Mesodermal cell (in vitro differentiated cells): ENCODE results near the gene NPRL2.
A peak's percentile ranks its signal among the peaks of the same experiment; 100 is the strongest.

Experiments used
- H3K27ac ChIP-seq: 2 replicates; pipeline ENCODE4 v1.7.0; 2013; ENCODE audit warnings: mild to moderate bottlenecking, low read depth, low read length, moderate library complexity; ENCODE audit not compliant: severe bottlenecking
- H3K36me3 ChIP-seq: 2 replicates; pipeline ENCODE4 v1.7.1; 2013; ENCODE audit warnings: mild to moderate bottlenecking, low read length, moderate library complexity; ENCODE audit not compliant: control insufficient read depth, insufficient read depth
- H3K4me1 ChIP-seq: one replicate; pipeline ENCODE4 v1.7.1; 2013; ENCODE audit warnings: mild to moderate bottlenecking, low read length; ENCODE audit not compliant: insufficient read depth, control insufficient read depth, poor library complexity, severe bottlenecking
- H3K4me3 ChIP-seq: 2 replicates; pipeline ENCODE4 v1.7.0; 2013; ENCODE audit warnings: low read length, control low read depth, mild to moderate bottlenecking; ENCODE audit not compliant: insufficient read depth, poor library complexity, severe bottlenecking; ENCODE audit errors: extremely low read depth
- H3K9me3 ChIP-seq: 2 replicates; pipeline ENCODE4 v1.7.1; 2013; ENCODE audit warnings: mild to moderate bottlenecking, low read length, moderate library complexity; ENCODE audit not compliant: control insufficient read depth
- WGBS, 2 experiments: methylation state at CpG; one replicate each; pipeline ENCODE4 v1.1.5; 2013; ENCODE audit warnings: missing lambda C conversion rate in 2 of 2; ENCODE audit not compliant: insufficient coverage in 2 of 2; 5-methylcytosine and 5-hydroxymethylcytosine counted together

NPRL2 gene

DNA sequence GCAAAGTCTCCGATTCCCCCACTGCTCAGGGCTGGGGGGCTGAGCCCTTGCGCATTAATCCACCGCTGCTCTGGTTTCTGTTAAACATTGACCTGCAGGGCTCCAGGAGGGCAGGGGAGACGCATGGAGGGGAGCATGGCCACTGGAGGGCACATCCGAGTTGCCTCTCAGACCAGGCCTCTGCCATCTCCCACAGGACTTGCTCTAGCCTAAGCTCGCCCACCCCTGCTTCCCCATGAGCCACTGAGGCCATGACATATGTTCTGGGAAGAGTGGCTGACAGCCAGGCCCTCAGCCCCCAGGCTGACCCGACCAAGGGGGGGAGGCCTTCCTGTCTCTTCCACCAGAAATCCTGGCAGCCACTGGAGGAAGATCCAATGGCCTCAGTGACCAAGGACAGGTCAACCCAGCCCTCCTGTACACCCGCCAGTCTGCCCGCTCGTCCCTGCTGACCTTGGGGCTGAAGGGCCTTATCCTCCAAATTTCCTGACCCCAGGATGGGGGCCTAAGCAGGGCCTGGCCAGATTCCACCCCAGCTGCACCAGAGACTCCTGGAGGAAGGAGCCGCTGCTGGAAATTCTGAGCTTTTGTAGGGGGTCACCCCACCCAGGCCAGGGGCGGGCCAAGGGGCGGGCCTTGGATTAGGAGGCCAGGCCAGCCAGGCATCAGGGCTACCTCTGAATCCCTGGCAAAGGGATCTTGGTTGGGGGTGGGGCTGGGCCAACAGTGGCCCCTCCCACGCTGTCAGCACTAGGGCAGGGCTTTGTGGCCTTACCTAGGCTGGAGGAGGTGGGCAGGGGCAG lies 47.4 kb downstream of the NPRL2 start, which contains the start of gene HYAL1:
TSS of gene HYAL1 (minus strand) at position 562 of the 803 bp plus-strand sequence. CDS start 618 bp downstream, outside the sequence.
- Histone ChIP-seq H3K36me3 (no peaks in the 10 kb centered on the region), H3K4me1 (peaks cover 5% of the 10 kb centered on the region), H3K9me3 (peaks cover 15% of the 10 kb centered on the region), H3K4me3 (no peak within 1 kb of the TSS), H3K27ac (no peak within 1 kb of the TSS)
- 79 to 84% methylated on average over 7 to 12 of the region's 14 CpGs for WGBS, 2 experiments

GRCh38 chr3:50302095-50303012 lies 48.2 kb downstream of the NPRL2 start:
- H3K27ac ChIP-seq = no peak overlapping the region
- 94 to 96% methylated on average over 31 to 32 of the region's 32 CpGs for WGBS, 2 experiments
- no peak overlapping the region for H3K4me3 ChIP-seq
- no peaks in the 10 kb centered on the region for H3K36me3 ChIP-seq
- peaks cover 15% of the 10 kb centered on the region for H3K9me3 ChIP-seq
- peaks cover 5% of the 10 kb centered on the region for H3K4me1 ChIP-seq

DNA sequence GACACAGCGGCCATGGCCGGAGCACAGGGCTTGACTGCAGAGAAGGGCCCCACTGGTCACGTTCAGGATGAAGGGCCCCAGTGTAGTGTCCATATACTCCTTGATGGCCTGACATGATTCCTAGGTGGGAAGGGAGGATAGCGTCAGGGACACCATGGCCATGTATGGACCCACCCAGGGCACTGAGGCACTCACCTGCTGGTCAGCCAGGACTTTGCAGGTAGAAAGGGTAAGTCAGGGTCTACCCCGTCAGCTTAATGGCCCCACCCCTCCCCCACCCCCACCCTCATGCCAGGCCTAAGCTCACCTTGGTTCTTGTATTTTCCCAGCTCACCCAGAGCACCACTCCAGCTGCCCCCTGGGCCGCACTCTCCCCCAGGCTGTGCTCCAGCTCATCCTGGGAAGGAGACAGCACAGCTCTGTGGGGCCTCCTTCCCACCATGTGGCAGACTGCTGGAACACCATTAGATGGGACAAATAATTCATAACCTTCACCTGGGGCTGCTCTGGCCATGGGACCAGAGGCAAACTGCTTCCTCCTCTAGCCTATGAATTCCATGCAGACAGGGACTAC lies 49.8 kb downstream of the NPRL2 start:
- peak overlapping the region; percentile 82 for H3K4me3 ChIP-seq
- WGBS, 2 experiments = 97% methylated on average over 4 to 6 of the region's 6 CpGs
- H3K27ac ChIP-seq = peak overlapping the region; percentile 78

GRCh38 chr3:50299929-50300680 lies 50.5 kb downstream of the NPRL2 start:
- Histone ChIP-seq H3K4me1 (peaks cover 5% of the 10 kb centered on the region), H3K9me3 (peaks cover 3% of the 10 kb centered on the region), H3K4me3 (peak overlapping the region; percentile 82), H3K36me3 (peaks cover 7% of the 10 kb centered on the region), H3K27ac (peak overlapping the region; percentile 78)
- 78% methylated on average over 12 of the region's 12 CpGs for WGBS, 2 experiments

More for the DNA sequence above, 49.8 kb downstream of the NPRL2 start:
- H3K9me3 ChIP-seq = peaks cover 3% of the 10 kb centered on the region
- H3K4me1 ChIP-seq = peaks cover 5% of the 10 kb centered on the region
- H3K36me3 ChIP-seq = peaks cover 7% of the 10 kb centered on the region

DNA sequence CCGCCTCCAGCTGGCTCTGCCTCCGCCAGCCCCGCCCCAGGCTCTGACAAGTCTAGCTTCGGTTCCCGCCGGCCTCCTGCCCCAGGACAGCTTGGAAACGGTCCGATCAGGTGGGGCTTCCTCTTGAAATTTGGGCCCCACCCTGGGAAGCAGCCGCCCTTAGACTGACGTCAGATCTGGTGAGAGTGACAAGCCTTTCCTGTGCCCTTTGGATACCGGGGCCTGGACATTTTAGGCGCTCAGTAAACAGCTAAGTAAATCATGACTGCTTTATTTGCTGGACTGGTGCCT lies 51.0 kb downstream of the NPRL2 start:
- peaks cover 1% of the 10 kb centered on the region for H3K9me3 ChIP-seq
- peak overlapping the region; percentile 82 for H3K4me3 ChIP-seq
- peak overlapping the region; percentile 78 for H3K27ac ChIP-seq
- 5 to 6% methylated on average over 12 of the region's 12 CpGs for WGBS, 2 experiments
- peaks cover 7% of the 10 kb centered on the region for H3K36me3 ChIP-seq
- peaks cover 5% of the 10 kb centered on the region for H3K4me1 ChIP-seq

GRCh38 chr3:50298836-50299637 lies 51.5 kb downstream of the NPRL2 start, which contains the start of the genes HYAL3 and NAA80:
HYAL3 (minus strand) TSS chr3:50299405; CDS start chr3:50295602, 3,803 bp downstream.
NAA80 (minus strand) TSS chr3:50299405; CDS start chr3:50297463, 1,942 bp downstream.
- 0 to 1% methylated on average over 56 of the region's 61 CpGs for WGBS, 2 experiments
- peak within 1 kb of the TSS; percentile 78 for H3K27ac ChIP-seq
- H3K9me3 ChIP-seq = no peaks in the 10 kb centered on the region
- H3K4me1 ChIP-seq = peaks cover 5% of the 10 kb centered on the region
- H3K36me3 ChIP-seq = peaks cover 7% of the 10 kb centered on the region
- H3K4me3 ChIP-seq = peak within 1 kb of the TSS; percentile 82

- Histone ChIP-seq H3K36me3 (peaks cover 7% of the 10 kb centered on the region), H3K4me1 (peaks cover 5% of the 10 kb centered on the region), H3K27ac (no peak overlapping the region), H3K4me3 (peak overlapping the region; percentile 82), H3K9me3 (no peaks in the 10 kb centered on the region)
- 77 to 80% methylated on average over 4 to 9 of the region's 9 CpGs for WGBS, 2 experiments
These were observed 52.5 kb downstream of the NPRL2 start for GRCh38 chr3:50297896-50298725.

DNA sequence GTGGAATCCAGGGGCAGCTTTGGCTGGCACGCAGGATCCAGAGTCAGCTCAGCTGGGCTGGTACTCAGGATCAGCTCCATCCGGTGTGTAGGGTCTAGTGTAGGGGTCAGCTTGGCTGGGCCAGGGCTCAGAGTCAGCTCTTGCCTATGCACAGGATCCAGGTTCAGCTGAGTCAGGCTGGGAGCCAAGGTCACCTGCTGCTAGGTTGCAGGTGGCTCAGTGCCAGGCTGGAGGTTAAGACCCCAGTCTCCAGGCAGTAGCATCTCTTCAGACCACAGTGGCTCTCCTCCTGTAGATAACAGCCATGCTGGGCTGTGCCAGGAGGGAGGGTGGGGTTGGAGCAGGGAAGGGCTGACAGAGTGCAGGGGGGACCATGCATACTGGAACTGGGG lies 53.2 kb downstream of the NPRL2 start:
- H3K36me3 ChIP-seq = peaks cover 7% of the 10 kb centered on the region
- 91 to 100% methylated on average over 1 to 2 of the region's 2 CpGs for WGBS, 2 experiments
- H3K4me1 ChIP-seq = peaks cover 10% of the 10 kb centered on the region
- H3K9me3 ChIP-seq = no peaks in the 10 kb centered on the region
- no peak overlapping the region for H3K4me3 ChIP-seq
- H3K27ac ChIP-seq = no peak overlapping the region
